Psoas muscle (tissue), 8 donors: ENCODE results near the gene TACC3. TPM values are rescaled to one million over a fixed set of nuclear protein-coding genes. Genes with fewer than 3 reads are reported as not detected.

Experiments used
- ATAC-seq, 4 donors: fragments of 200-7000 bp; cut with Tn5 transposase; one replicate each; pipeline ENCODE4 v1.9.1; 2020; ENCODE audit warnings: moderate library complexity in 3 of 4, mild to moderate bottlenecking in 2 of 4
- DNase-seq, 2 donors: peaks; one replicate each; pipeline ENCODE4 v3.0.0-alpha.2; 2020
- H3K27ac ChIP-seq: fragments of 200-600 bp; one replicate; pipeline ENCODE4 v1.8.0; 2022
- H3K27me3 ChIP-seq, 3 donors: fragments of 200-600 bp in 1 of 3; one replicate each; pipeline versions ENCODE4 v1.6.1 to v1.8.0; 2013 to 2022; ENCODE audit warnings: low read length in 2 of 3, mild to moderate bottlenecking in 2 of 3, moderate library complexity in 1 of 3; ENCODE audit not compliant: insufficient read depth in 3 of 3
- H3K36me3 ChIP-seq, 2 donors: fragments of 200-600 bp in 1 of 2; one replicate each; pipeline versions ENCODE4 v1.6.1 to v1.8.0; 2013 to 2022; ENCODE audit warnings: low read depth in 1 of 2, mild to moderate bottlenecking in 1 of 2, moderate library complexity in 1 of 2; ENCODE audit not compliant: insufficient read depth in 1 of 2
- H3K4me1 ChIP-seq: fragments of 200-600 bp; one replicate; pipeline ENCODE4 v1.8.0; 2022
- H3K4me3 ChIP-seq: fragments of 200-600 bp; one replicate; pipeline ENCODE4 v1.8.0; 2022; ENCODE audit warnings: mild to moderate bottlenecking
- H3K9me3 ChIP-seq: fragments of 200-600 bp; one replicate; pipeline ENCODE4 v1.8.0; 2022
- CTCF ChIP-seq: fragments of 200-600 bp; IDR thresholded peaks from one replicate; pipeline ENCODE4 v1.8.0; 2022; ENCODE audit warnings: antibody characterized with exemption
- WGBS, 3 donors: extraction: QIAGEN DNeasy Blood & Tissue Kit; methylation state at CpG; one replicate each; pipeline versions ENCODE4 v1.1.6 to v1.1.7; 2013; 5-methylcytosine and 5-hydroxymethylcytosine counted together
- intact Hi-C, 2 donors: fragments of 100-400 bp; cut with DNase I; formaldehyde crosslinking; loops; one replicate each; pipeline versions ENCODE4 v1.11.0 to v1.14.2; 2022
- polyA plus RNA-seq, 3 donors: library from polyadenylated mRNA; stranded (reverse); fragments of 200-250 nt; gene quantifications; one replicate each; pipeline ENCODE4 v1.2.3, GENCODE V29; 2013
- total RNA-seq, 4 donors: library from RNA; stranded (reverse); fragmentation: NEBNext Ultra II Directional in 2 of 4; extraction: Animal tissue kit (Norgen Biotek cat#: 25700) in 2 of 4; gene quantifications; one replicate each; pipeline versions ENCODE4 v1.2.1 to v1.2.4, GENCODE V29; 2021 to 2023
- donor health status: healthy with polysubstance abuse.
- donor health status: DM: no; HTN: no; CAD: no; lungs with moderate emphysema.
- donor health status: Bipolar disorder and iron deficiency.
- donor health status: healthy.
- donor health status: DM: yes; HTN: yes; CAD: no.
- donor health status: DM: no; HTN: no; CAD: no.
- donor health status: DM: no; HTN: no; CAD: no.
- donor health status: DM: yes; HTN: yes; CAD: no.

The TACC3 gene
- total and polyA plus RNA-seq, 7 donors, result 2.2 to 4.8 (median 2.9) TPM

DNA sequence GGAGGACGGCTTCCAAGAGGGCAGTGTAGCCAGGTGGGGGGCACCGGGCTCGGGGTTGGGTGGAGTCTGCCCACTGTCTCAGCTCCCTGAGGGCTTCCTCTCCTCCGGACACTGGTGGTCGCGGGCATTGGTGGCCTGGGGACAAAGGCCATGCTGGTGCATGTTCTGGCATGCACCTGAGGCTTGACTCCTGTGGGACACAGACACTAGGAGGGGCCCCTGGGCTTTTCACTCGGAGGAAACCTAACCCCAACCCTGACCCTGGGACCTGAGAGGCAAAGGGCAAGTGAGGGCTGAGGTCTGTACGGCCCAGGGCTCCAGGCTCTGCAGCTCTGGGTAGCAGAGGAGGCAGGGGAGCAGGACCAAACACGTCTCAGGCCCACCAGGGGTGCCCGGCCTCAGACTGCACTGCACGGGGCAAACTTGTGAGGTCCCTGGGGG, 49.5 kb downstream of the TACC3 start:
- Histone ChIP-seq H3K4me1 (no peaks in the 10 kb centered on the region), H3K36me3 (no peaks in the 10 kb centered on the region), H3K27me3 (peaks cover 0 to 17% (median 11%) of the 10 kb centered on the region in 3 donors), H3K9me3 (no peaks in the 10 kb centered on the region), H3K27ac (no peak overlapping the region), H3K4me3 (no peak overlapping the region)
- WGBS, 3 donors, result 77 to 90% (median 83%) methylated on average over 11 of the region's 11 CpGs
- TF ChIP-seq CTCF, result no peak
- DNase-seq (no peak), ATAC-seq (no peak)
- intact Hi-C loops, result no loop called here

- no peak overlapping the region for H3K27ac ChIP-seq
- no peak overlapping the region for H3K4me3 ChIP-seq
- no peaks in the 10 kb centered on the region for H3K36me3 ChIP-seq
- ATAC-seq, result no peak
- H3K4me1 ChIP-seq, result no peaks in the 10 kb centered on the region
- no peaks in the 10 kb centered on the region for H3K9me3 ChIP-seq
- H3K27me3 ChIP-seq, result peaks cover 0 to 17% (median 8%) of the 10 kb centered on the region in 3 donors
- WGBS, 3 donors, result 73 to 77% (median 77%) methylated on average over 16 to 27 of the region's 28 CpGs
- TF ChIP-seq CTCF, result no peak
- intact Hi-C loops, result no loop called here
- no peak for DNase-seq
These were observed 50.4 kb downstream of the TACC3 start for GRCh38 chr4:1771555-1772305.

DNA sequence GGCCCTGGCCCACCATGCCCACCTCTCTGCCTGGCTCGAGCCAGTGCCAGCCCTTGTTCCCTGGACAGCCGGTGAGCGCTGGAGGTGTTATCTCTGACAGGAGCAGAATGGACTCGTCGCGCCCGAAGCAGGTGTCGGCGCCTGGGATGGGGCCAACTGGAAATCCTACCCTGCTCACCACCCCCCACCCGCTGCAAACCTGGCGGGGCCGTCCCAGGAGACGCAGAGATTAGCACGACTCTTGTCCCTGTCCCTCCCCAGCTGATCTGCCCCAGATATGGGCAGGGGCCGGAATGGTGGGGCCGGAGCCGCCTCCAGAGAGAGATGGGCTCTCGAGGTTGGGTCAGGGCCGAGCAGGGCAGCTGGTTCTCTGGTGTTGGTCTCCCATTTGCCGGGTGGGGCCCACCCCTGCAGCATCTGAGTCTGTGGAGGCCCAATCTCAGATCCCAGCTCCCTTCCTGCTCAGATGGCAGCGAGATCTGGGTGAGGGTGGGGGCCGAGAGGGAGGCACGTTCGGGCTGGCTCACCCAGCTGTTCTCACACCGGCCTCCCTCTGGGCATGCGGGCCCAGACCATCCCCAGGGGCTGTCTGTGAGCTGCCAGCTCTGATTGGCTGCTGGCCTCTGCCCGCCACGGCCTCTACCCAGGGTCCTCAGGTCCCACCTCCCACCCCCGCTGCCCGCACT, 51.7 kb downstream of the TACC3 start:
- no peaks in the 10 kb centered on the region for H3K4me1 ChIP-seq
- peak in 1 of 4 donors; percentile 19 for ATAC-seq
- no peak overlapping the region for H3K27ac ChIP-seq
- no peak for DNase-seq
- 30 to 52% (median 34%) methylated on average over 28 to 30 of the region's 30 CpGs for WGBS, 3 donors
- no peaks in the 10 kb centered on the region for H3K36me3 ChIP-seq
- H3K27me3 ChIP-seq, result peaks cover 0 to 13% (median 8%) of the 10 kb centered on the region in 3 donors
- no peaks in the 10 kb centered on the region for H3K9me3 ChIP-seq
- no peak for TF ChIP-seq CTCF
- H3K4me3 ChIP-seq, result no peak overlapping the region
- intact Hi-C loops, result no loop called here

DNA sequence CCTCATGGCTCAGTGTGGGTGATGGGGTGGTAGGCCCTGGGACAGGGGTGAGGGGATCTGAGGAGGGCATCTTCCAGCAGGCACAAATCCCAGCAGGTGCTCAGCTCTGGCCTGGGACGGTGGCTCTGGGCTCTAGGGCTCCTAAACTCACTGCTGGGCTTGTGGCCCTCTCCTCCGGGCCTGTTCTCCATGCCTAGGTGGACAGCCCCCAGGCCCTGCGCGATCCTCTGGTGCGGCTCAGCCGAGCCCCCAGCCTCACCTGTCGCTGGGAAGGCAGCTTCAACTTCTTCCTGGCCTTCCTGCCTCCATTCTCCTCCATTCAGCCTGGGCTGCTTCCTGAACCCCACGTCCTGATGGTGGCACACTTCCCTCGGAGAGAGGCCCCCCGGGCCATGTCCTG, 52.4 kb downstream of the TACC3 start:
- no peaks in the 10 kb centered on the region for H3K36me3 ChIP-seq
- DNase-seq (no peak), ATAC-seq (no peak)
- intact Hi-C loops, result no loop called here
- peaks cover 0 to 5% (median 5%) of the 10 kb centered on the region in 3 donors for H3K27me3 ChIP-seq
- no peak overlapping the region for H3K4me3 ChIP-seq
- H3K27ac ChIP-seq, result no peak overlapping the region
- no peaks in the 10 kb centered on the region for H3K4me1 ChIP-seq
- WGBS, 3 donors, result 79 to 86% (median 84%) methylated on average over 10 of the region's 10 CpGs
- no peak for TF ChIP-seq CTCF
- no peaks in the 10 kb centered on the region for H3K9me3 ChIP-seq
